PFSK-1 (cell line): Measurements from ENCODE around the gene AFAP1L2.

ENCODE experiments used
- POLR2AphosphoS5 ChIP-seq: IDR thresholded peaks from 2 replicates; pipeline ENCODE4 v1.6.1; 2012; ENCODE audit warnings: low read depth, mild to moderate bottlenecking, control low read depth, low read length, moderate library complexity
- SIN3A ChIP-seq: IDR thresholded peaks from 2 replicates; pipeline ENCODE4 v1.6.1; 2012; ENCODE audit warnings: mild to moderate bottlenecking, low read length, moderate library complexity, borderline replicate concordance; ENCODE audit not compliant: insufficient read depth
- TAF1 ChIP-seq: IDR thresholded peaks from 2 replicates; pipeline ENCODE4 v1.6.1; 2012; ENCODE audit warnings: low read length, control low read depth, borderline replicate concordance; ENCODE audit not compliant: insufficient read depth
- TF ChIP-seq, protein P1 (sequence below), 2 experiments: IDR thresholded peaks; 2 replicates each; pipeline versions ENCODE4 v1.6.1 to v1.8.0; 2011 to 2012; ENCODE audit warnings: low read depth in 2 of 2, low read length in 2 of 2, control low read depth in 1 of 2, inconsistent platforms in 1 of 2, mild to moderate bottlenecking in 1 of 2, moderate library complexity in 1 of 2; ENCODE audit not compliant: insufficient read depth in 1 of 2

DNA sequence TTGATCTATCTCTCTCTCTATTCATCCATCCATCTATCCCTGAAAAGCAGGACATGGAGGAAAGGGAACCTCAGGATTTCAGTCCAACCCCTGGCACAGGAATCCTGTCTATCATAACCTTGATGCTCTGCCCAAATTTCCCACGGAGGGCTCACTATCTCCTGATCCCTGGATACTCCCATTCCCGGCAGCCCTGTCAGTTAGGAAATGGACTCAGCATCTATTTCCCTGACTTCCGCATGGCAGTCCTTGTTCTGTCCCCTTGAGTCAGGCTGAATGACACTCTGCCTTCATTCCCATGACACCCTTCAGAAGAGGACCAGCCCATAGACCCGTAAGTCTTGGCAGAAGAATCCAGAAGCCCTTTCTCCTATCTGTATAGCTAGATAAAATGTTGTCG lies 87.6 kb downstream of the AFAP1L2 start:
- TF ChIP-seq SIN3A (no peak), TAF1 (no peak), POLR2AphosphoS5 (no peak)
- TF ChIP-seq, protein P1, sequence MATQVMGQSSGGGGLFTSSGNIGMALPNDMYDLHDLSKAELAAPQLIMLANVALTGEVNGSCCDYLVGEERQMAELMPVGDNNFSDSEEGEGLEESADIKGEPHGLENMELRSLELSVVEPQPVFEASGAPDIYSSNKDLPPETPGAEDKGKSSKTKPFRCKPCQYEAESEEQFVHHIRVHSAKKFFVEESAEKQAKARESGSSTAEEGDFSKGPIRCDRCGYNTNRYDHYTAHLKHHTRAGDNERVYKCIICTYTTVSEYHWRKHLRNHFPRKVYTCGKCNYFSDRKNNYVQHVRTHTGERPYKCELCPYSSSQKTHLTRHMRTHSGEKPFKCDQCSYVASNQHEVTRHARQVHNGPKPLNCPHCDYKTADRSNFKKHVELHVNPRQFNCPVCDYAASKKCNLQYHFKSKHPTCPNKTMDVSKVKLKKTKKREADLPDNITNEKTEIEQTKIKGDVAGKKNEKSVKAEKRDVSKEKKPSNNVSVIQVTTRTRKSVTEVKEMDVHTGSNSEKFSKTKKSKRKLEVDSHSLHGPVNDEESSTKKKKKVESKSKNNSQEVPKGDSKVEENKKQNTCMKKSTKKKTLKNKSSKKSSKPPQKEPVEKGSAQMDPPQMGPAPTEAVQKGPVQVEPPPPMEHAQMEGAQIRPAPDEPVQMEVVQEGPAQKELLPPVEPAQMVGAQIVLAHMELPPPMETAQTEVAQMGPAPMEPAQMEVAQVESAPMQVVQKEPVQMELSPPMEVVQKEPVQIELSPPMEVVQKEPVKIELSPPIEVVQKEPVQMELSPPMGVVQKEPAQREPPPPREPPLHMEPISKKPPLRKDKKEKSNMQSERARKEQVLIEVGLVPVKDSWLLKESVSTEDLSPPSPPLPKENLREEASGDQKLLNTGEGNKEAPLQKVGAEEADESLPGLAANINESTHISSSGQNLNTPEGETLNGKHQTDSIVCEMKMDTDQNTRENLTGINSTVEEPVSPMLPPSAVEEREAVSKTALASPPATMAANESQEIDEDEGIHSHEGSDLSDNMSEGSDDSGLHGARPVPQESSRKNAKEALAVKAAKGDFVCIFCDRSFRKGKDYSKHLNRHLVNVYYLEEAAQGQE (IDR thresholded peaks at IDR 0.05; ENCODE audit: insufficient read depth in 1 of 2, low read depth in 2 of 2, low read length in 2 of 2): no peak
